ENCODE measurements around the gene TXN2. TPM values are rescaled to one million over a fixed set of nuclear protein-coding genes. Genes with fewer than 3 reads are reported as not detected.

TXN2 gene
- total and polyA plus RNA-seq, 2 donors (not counting 1 experiment from before 2014, with no cell fraction given) = 39.6 to 54.6 TPM

- intact Hi-C loops (cut with micrococcal nuclease) = loop anchor here (2.0 kb wide), 1 partner anchor 113 kb away; no protein-coding TSS in a partner anchor
- Histone ChIP-seq H3K27me3 (replicated peaks in 1 of 4; ENCODE audit: control extremely low read depth in 1 of 4, control insufficient read depth in 3 of 4, insufficient read depth in 4 of 4, low read length in 3 of 4) (no peaks in the 10 kb centered on the region), H3K4me1 (ENCODE audit: control insufficient read depth in 2 of 2, insufficient read depth in 2 of 2, low read length in 2 of 2) (peaks cover 6 to 15% of the 10 kb centered on the region in 2 donors), H2AFZ (ENCODE audit: insufficient read depth, low read depth, low read length, poor library complexity, severe bottlenecking) (no peak overlapping the region), H3K27ac (ENCODE audit: low read length in 2 of 2) (no peak overlapping the region), H3K4me3 (ENCODE audit: control extremely low read depth in 1 of 5, extremely low read depth in 1 of 5, insufficient read depth in 1 of 5, low read depth in 2 of 5, low read length in 4 of 5) (no peak overlapping the region), H3K79me2 (ENCODE audit: control insufficient read depth, insufficient read depth, low read length) (peaks cover 31% of the 10 kb centered on the region), H4K20me1 (ENCODE audit: control insufficient read depth, insufficient read depth, low read length, poor library complexity, severe bottlenecking) (no peaks in the 10 kb centered on the region), H3K9ac (ENCODE audit: low read length) (no peak overlapping the region), H3K9me3 (ENCODE audit: control extremely low read depth in 1 of 3, control insufficient read depth in 2 of 3, insufficient read depth in 1 of 3, low read length in 2 of 3) (no peaks in the 10 kb centered on the region), H3K36me3 (replicated peaks in 1 of 2; ENCODE audit: control extremely low read depth in 1 of 2, control insufficient read depth in 1 of 2, extremely low read depth in 1 of 2, insufficient read depth in 2 of 2, low read length in 1 of 2) (peaks cover 4 to 55% of the 10 kb centered on the region in 2 experiments), H3K4me2 (replicated peaks; ENCODE audit: low read depth, low read length, poor library complexity, severe bottlenecking) (no peak overlapping the region)
- Mint-ChIP-seq H3K27ac (no peak overlapping the region), H3K27me3 (no peaks in the 10 kb centered on the region), H3K9me3 (ENCODE audit: insufficient read depth) (no peaks in the 10 kb centered on the region), H3K4me1 (peaks cover 13% of the 10 kb centered on the region), H3K4me3 (no peak overlapping the region)
- CTCF ChIA-PET = interaction anchor here (1.0 to 29.7 kb wide), 33 partner anchors 15 to 277 kb away, joined by 3 to 607 read pairs (median 7); no protein-coding TSS in a partner anchor
- POLR2A ChIA-PET = interaction anchor here (0.6 to 1.6 kb wide), 2 partner anchors 11 to 94 kb away, joined by 4 to 5 read pairs; no protein-coding TSS in a partner anchor
- DNase-seq (no peak), ATAC-seq (ENCODE audit: low read depth) (no peak)
- WGBS (ENCODE audit: insufficient coverage) = 98% methylated on average over 11 of the region's 14 CpGs
- TF ChIP-seq EZH2 (IDR thresholded peaks at IDR 0.05; ENCODE audit: borderline replicate concordance, insufficient read depth, low read depth, low read length, poor library complexity, severe bottlenecking) = no peak
- TF ChIP-seq CTCF (IDR thresholded peaks at IDR 0.05) = no peak
These were observed 10.1 kb downstream of the TXN2 start for GRCh38 chr22:36471341-36471821.

- WGBS (ENCODE audit: insufficient coverage) = 80% methylated on average over 9 of the region's 10 CpGs
- H3K79me2 ChIP-seq (ENCODE audit: control insufficient read depth, insufficient read depth, low read length) = peaks cover 31% of the 10 kb centered on the region
- ATAC-seq (ENCODE audit: low read depth) (no peak), DNase-seq (no peak)
- no peak overlapping the region for H3K4me3 Mint-ChIP-seq
- H3K4me2 ChIP-seq (replicated peaks; ENCODE audit: low read depth, low read length, poor library complexity, severe bottlenecking) = no peak overlapping the region
- no peaks in the 10 kb centered on the region for H3K27me3 ChIP-seq (replicated peaks in 1 of 4; ENCODE audit: control extremely low read depth in 1 of 4, control insufficient read depth in 3 of 4, insufficient read depth in 4 of 4, low read length in 3 of 4)
- no peak overlapping the region for H3K27ac ChIP-seq (ENCODE audit: low read length in 2 of 2)
- peaks cover 14% of the 10 kb centered on the region for H3K4me1 Mint-ChIP-seq
- H3K9ac ChIP-seq (ENCODE audit: low read length) = no peak overlapping the region
- H3K4me3 ChIP-seq (ENCODE audit: control extremely low read depth in 1 of 5, extremely low read depth in 1 of 5, insufficient read depth in 1 of 5, low read depth in 2 of 5, low read length in 4 of 5) = no peak overlapping the region
- H3K4me1 ChIP-seq (ENCODE audit: control insufficient read depth in 2 of 2, insufficient read depth in 2 of 2, low read length in 2 of 2) = peaks cover 6 to 17% of the 10 kb centered on the region in 2 donors
- intact Hi-C loops (cut with micrococcal nuclease) = loop anchor here (1.0 to 2.0 kb wide), 5 partner anchors 20 to 170 kb away; no protein-coding TSS in a partner anchor
- POLR2A ChIA-PET = interaction anchor here (0.6 to 1.6 kb wide), 2 partner anchors 11 to 94 kb away, joined by 4 to 5 read pairs; no protein-coding TSS in a partner anchor
- TF ChIP-seq CTCF (IDR thresholded peaks at IDR 0.05) (no peak), EZH2 (IDR thresholded peaks at IDR 0.05; ENCODE audit: borderline replicate concordance, insufficient read depth, low read depth, low read length, poor library complexity, severe bottlenecking) (no peak)
- CTCF ChIA-PET = interaction anchor here (1.0 to 29.7 kb wide), 35 partner anchors 14 to 264 kb away, joined by 3 to 607 read pairs (median 7); partner anchors contain the start of gene FOXRED2
- H3K27me3 Mint-ChIP-seq = no peaks in the 10 kb centered on the region
- no peak overlapping the region for H3K27ac Mint-ChIP-seq
- H4K20me1 ChIP-seq (ENCODE audit: control insufficient read depth, insufficient read depth, low read length, poor library complexity, severe bottlenecking) = no peaks in the 10 kb centered on the region
- peaks cover 4 to 54% of the 10 kb centered on the region in 2 experiments for H3K36me3 ChIP-seq (replicated peaks in 1 of 2; ENCODE audit: control extremely low read depth in 1 of 2, control insufficient read depth in 1 of 2, extremely low read depth in 1 of 2, insufficient read depth in 2 of 2, low read length in 1 of 2)
- no peaks in the 10 kb centered on the region for H3K9me3 ChIP-seq (ENCODE audit: control extremely low read depth in 1 of 3, control insufficient read depth in 2 of 3, insufficient read depth in 1 of 3, low read length in 2 of 3)
- H2AFZ ChIP-seq (ENCODE audit: insufficient read depth, low read depth, low read length, poor library complexity, severe bottlenecking) = no peak overlapping the region
- no peaks in the 10 kb centered on the region for H3K9me3 Mint-ChIP-seq (ENCODE audit: insufficient read depth)
These were observed 10.5 kb downstream of the TXN2 start for GRCh38 chr22:36470994-36471331.

Measured in B cell (primary cell).